NK-92 (cell line): ENCODE data around the gene JAM3.
"Not testable (repeated sequence)": the region's sequence is repeated elsewhere in the genome, so short reads cannot be mapped to it uniquely, and the experiment has no call there.

Experiments used
- DNase-seq: peaks from one replicate; lab custom pipeline; 2025; ENCODE audit not compliant: unreplicated experiment; lab: John Stamatoyannopoulos, UW

JAM3 gene

GRCh38 chr11:134060316-134060715 is 8.6 kb upstream of the JAM3 start:
- no peak for DNase-seq

GRCh38 chr11:134062265-134063123 is 6.4 kb upstream of the JAM3 start:
- no peak for DNase-seq

- DNase-seq: no peak
These were observed 5.8 kb upstream of the JAM3 start for GRCh38 chr11:134063124-134063495.

- DNase-seq: no peak
These were observed 4.7 kb upstream of the JAM3 start for GRCh38 chr11:134063991-134064747.

GRCh38 chr11:134065381-134065780 is 3.5 kb upstream of the JAM3 start:
- DNase-seq: no peak

- no peak for DNase-seq
These were observed 1.7 kb upstream of the JAM3 start for GRCh38 chr11:134066943-134067885.

GRCh38 chr11:134069426-134070341 is 812 bp downstream of the JAM3 start:
- no peak for DNase-seq

GRCh38 chr11:134070342-134070845 is 1.5 kb downstream of the JAM3 start:
- DNase-seq: no peak

GRCh38 chr11:134071306-134071705 is 2.4 kb downstream of the JAM3 start:
- DNase-seq: no peak

GRCh38 chr11:134071766-134072402 is 3.0 kb downstream of the JAM3 start:
- no peak for DNase-seq

- DNase-seq: no peak
These were observed 4.0 kb downstream of the JAM3 start for GRCh38 chr11:134072844-134073243.

GRCh38 chr11:134074346-134074745 is 5.5 kb downstream of the JAM3 start:
- DNase-seq: no peak

GRCh38 chr11:134074766-134075165 is 5.9 kb downstream of the JAM3 start:
- no peak for DNase-seq

- DNase-seq: no peak
These were observed 10.4 kb downstream of the JAM3 start for GRCh38 chr11:134079317-134079716.

GRCh38 chr11:134081258-134081657 is 12.4 kb downstream of the JAM3 start:
- not testable (repeated sequence) for DNase-seq

GRCh38 chr11:134082990-134083389 is 14.1 kb downstream of the JAM3 start:
- no peak for DNase-seq

GRCh38 chr11:134086376-134086775 is 17.5 kb downstream of the JAM3 start:
- DNase-seq: no peak

GRCh38 chr11:134092006-134092405 is 23.1 kb downstream of the JAM3 start:
- DNase-seq: not testable (repeated sequence)

GRCh38 chr11:134097166-134097565 is 28.3 kb downstream of the JAM3 start:
- no peak for DNase-seq
